ENCODE measurements around the gene KCNIP4.

KCNIP4 gene

DNA sequence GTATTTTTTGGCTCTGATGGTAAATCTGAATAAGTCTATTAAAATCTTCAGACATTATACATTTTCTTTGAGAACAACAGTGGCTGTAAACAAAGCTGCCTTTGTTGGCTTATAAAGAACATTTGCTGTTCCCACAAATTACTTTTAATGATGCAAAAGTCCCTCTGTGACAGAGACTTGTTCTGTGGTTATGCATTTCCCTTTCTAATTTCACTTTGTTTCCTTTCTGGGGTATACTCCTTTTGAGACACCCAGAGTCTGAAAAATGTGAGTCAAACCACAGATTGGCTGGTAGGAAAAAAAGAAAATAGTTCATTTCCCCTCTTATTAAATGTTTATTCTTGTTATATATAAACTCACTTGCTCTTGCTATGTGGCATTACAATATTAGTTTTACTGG is 845.9 kb downstream of the KCNIP4 start:
- in situ Hi-C loops (cut with MboI; ENCODE audit: low sequenced_read_pairs): no loop called here

DNA sequence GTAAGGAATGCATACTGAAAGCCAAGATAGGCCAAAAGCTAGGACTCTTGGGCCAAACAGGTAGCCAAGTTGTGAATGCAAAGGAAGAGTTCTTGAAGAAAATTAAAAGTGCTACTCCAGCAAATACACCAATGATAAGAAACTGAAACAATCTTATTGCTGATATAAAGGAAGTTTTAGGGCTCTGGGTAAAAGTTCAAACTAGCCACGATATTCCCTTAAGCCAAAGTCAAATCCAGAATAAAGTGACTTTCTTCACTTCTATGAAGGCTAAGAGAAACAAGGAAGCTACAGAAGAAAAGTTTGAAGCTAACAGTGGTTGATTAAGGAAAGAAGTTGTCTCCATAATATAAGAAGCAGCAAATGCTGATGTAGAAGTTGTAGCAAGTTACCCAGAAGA is 850.7 kb downstream of the KCNIP4 start:
- in situ Hi-C loops (cut with MboI; ENCODE audit: low sequenced_read_pairs): no loop called here

DNA sequence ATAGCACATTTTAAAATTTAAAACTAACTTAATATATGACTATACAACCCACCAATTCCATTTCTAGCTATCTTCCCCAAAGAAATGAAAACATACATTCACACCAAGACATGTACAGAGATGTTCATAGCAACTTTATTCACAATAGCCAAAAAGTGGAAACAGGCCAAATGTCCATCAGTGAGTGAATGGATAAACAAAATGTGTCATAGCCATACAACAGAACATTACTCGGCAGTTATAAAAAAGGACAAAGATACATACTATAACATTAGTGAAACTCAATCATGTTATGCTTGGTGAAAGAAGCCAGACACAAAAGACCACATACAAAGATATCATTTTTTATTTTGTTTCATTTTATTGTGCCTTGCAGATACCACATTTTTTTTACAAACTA is 851.5 kb downstream of the KCNIP4 start:
- in situ Hi-C loops (cut with MboI; ENCODE audit: low sequenced_read_pairs): no loop called here

DNA sequence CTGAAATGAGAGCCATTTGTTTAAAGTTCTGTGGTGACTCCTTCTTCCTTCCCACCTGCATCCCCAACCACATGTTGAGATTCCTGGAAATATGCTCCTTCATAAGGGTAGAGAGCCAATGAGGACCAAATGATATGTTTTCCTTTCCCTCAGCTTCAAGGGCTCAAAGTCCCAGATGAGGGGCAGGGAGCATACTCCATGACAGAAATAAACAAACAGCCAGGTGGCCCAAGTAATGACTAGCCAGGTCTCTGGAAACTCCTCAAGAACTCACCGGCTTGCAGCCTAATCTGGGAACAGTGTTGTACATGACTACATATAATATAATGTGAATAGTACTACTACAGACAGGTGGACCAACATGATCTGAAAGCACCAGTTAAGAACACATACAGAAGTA is 856.0 kb downstream of the KCNIP4 start:
- in situ Hi-C loops (cut with MboI; ENCODE audit: low sequenced_read_pairs): no loop called here

DNA sequence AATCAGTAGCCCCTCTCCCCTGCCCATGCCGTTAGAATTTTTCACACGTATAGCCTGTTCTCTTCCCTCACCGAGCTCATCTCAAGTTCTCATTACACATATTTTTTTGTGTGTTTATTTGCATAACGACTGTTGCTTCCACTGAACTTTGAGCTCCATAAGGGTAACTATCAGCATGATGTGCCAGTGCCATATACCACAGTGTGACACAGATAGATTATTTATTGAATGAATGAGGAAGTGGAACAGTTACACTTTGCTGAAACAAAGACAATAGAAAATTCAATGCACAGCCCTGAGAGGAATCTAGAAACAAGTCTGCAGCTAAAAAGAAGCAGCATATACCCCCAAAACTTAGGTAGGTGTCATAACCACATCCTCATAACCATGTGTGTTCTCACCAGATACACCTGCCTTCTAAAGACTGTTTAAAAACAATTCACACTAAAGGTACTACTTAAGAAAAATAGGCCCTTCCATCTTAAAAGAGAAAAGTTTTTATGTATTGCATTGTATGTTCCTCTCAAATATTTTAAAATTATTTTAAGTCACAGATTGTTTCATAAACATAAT is 858.4 kb downstream of the KCNIP4 start:
- in situ Hi-C loops (cut with MboI; ENCODE audit: low sequenced_read_pairs): no loop called here

DNA sequence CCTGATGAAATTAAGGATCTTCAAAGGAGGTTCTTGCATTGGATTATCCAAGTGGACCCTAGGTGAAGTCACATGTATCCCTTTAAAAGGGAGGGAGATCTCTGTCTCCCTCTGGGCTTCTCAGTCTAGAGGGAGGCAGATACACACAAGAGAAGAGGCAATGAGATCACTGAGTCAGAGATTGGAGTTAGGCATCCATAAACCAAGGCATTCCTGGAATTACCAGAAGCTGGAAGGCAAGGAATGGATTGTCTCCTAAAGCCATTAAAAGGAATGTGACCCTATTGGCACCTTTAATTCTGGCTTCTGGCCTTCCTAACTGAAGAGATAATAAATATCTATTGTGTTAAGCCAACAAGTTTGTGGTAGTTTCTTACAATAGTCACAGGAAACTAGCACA is 865.2 kb downstream of the KCNIP4 start:
- in situ Hi-C loops (cut with MboI; ENCODE audit: low sequenced_read_pairs): no loop called here

DNA sequence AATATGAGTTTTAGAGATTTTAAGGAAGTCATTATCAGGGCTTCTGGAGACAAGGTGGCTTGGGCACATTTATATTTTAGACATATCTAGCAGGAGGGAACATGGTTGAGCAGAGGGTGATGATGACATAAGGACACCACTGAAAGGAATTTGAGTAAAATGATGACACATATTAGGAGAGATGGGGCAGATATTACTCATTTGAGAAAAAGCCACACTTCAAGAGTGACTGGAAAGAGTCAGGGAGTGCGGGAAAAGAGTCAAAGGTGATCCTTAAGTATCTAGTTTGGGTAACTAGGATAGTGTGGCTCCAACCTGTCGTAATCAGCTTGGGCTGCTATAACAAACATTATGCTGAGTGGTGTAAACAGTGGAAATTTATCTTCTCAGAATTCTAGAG is 870.6 kb downstream of the KCNIP4 start:
- in situ Hi-C loops (cut with MboI; ENCODE audit: low sequenced_read_pairs): no loop called here

DNA sequence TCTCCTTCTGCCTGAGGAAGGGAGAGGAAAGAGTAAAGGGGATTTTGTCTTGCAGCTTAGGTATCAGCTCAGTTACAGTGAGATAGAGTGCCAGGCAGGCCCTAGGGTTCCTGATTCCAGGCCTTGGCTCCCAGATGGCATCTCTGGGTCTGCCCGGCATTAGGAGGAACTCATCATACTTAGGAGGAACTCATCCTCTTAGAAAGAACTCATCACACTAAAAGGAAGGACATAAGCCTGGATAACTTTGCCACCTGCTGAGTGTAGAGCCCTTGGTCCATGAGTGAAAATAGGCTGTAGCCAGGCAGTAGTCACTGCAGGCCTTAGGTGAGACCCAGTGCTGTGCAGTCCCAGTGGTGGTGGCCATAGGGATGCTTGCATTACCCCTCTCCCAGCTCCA is 881.2 kb downstream of the KCNIP4 start:
- in situ Hi-C loops (cut with MboI; ENCODE audit: low sequenced_read_pairs): no loop called here

DNA sequence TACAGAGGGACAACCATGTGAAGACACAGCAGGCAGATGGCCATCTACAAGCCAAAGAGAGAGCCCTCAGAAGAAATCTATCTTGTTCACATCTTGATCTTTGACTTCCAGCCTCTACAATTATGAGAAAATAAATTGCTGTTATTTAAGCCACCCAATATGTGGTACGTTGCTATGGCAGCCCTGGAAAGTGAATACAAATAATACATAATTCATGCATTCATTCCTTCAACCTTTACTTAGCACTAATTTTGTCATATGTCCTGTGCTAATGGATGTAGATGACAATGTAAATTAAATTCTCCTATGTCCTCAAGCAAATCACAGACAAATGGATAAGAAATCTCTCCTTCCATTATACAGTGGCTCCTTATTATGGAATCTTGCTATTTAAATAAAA is 886.7 kb downstream of the KCNIP4 start:
- in situ Hi-C loops (cut with MboI; ENCODE audit: low sequenced_read_pairs): no loop called here

DNA sequence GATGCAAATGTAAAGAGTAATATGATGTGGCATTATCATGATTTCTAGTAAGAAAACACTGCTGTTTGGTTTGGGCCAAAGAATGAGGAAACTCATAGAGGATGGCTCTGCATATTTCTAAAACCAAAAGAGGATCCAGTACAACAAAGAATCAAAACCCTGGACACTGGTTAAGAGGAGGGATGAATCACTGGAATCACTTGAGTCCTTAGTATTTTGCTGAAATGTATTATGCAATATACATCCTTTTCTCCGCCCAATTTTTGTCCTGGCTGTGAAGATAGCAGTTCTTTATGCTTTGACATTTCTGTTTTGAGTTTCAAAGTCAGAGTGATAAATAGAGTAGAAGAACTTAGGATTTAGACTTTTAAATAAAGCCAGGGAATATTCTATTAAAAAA is 902.4 kb downstream of the KCNIP4 start:
- in situ Hi-C loops (cut with MboI; ENCODE audit: low sequenced_read_pairs): no loop called here

DNA sequence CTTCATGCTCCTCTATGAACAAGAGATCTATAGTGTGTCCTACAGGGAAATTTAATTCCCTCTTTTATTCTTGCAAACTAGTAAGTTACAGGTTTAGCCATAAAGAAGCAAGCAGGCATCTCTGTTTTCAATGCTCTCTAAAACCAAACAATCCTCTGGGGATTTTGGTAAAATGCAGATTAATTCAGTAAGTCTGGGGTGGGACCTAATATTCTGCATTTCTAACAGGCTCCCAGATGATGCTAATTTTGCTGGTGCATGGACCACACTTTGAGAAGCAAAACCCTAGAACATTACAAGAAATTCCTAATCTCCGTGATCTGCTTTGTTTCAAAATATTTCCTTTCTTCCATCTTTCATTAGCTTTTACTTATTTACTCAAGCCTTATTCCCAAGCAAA is 903.5 kb downstream of the KCNIP4 start:
- in situ Hi-C loops (cut with MboI; ENCODE audit: low sequenced_read_pairs): no loop called here

DNA sequence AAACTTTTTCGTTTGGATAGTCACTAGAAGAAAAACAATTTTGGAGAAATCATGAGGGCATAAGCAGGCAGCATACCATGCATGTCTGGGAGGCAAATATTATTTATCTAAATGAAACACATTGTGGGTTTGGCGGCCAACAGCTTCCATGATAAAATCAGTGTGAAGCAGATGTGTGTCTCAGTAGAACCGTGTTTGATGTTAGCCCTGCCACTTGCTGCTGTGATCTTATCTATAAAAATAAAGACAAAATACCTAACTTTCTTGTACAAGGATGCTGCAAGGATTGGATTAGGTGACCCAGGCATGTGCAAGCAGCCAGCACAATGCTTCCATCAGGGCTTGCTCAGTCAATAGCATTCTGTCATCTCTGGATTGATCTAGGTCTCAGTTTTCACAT is 906.9 kb downstream of the KCNIP4 start:
- in situ Hi-C loops (cut with MboI; ENCODE audit: low sequenced_read_pairs): no loop called here

DNA sequence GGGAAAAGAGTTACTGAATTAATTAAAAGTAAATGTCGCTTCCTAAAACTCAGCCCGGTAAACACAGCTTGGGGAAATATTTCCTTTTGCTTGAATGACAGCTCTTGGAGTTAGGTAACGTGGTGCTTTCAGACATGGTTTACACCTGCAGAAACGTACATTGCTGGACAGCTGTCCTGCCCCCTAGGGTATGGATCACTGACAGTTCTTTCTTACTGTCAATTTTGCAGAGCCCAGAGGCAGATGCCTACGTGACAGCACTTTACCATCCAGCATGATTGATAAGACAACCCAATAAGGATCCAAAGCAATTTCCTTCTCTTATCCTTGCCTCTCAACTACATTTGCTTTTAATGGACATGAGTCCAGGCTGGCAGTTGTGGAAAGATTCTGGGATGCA is 913.8 kb downstream of the KCNIP4 start:
- in situ Hi-C loops (cut with MboI; ENCODE audit: low sequenced_read_pairs): no loop called here

DNA sequence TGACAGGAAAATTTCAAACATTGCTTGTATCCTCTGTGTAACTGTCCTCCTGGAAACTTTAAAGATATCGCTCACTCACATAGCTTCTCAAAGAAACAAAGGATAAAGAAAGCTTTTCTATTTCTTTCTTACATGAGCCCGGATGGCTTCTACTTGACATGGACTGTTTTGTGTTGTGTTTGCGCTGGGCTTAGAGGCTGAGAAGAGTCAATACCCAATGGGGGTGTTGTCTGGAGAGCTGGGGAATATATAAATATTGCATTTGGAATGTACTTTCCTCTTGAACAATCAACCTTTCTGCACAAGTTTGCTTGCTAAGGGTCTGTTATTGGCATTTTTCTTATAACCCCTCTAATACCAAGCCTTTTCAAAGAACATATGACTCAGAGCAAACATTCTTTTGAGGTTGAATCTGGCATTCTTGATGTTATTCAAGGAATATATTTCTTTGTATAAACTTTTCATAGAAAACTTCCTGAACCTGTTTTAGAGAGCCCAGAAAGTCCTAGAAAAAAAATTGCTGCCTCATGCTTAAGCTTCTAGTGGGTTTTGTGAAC is 916.4 kb downstream of the KCNIP4 start:
- in situ Hi-C loops (cut with MboI; ENCODE audit: low sequenced_read_pairs): no loop called here

DNA sequence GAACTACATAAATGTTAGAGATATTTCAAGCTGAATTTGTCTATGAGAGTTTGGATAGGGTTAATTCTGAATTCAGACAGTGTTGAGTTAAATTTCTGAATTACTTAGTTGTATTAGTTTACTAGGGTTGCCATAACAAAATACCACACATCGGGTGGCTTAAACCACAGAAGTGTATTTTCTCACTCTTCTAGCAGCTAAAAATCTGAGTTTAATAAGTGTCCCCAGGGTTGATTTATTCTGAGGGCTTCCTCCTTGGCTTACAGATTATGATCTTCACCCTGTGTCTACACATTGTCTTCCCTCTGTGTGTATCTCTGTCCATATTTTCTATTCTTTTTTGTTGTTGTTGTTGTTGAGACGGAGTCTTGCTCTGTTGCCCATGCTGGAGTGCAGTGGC is 929.8 kb downstream of the KCNIP4 start:
- in situ Hi-C loops (cut with MboI; ENCODE audit: low sequenced_read_pairs): no loop called here

DNA sequence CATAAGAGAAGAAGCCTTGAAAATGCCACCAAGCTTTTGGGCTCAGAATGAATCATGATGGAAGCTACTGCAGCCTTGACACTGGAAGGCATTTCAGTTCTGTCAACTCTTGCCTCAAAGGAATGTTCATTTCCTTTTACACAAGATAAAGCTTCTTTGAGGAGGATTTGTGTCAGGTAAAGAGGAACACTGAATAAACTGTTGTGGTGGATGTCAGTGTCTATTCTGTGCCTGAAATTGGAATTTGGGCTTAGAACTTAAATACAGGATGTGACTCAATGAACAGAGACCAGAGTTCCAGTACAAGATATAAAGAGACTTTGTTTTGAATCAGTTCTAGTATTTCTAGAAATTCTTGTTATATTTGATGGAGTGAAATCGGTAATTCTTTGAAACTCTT is 935.1 kb downstream of the KCNIP4 start:
- in situ Hi-C loops (cut with MboI; ENCODE audit: low sequenced_read_pairs): no loop called here

DNA sequence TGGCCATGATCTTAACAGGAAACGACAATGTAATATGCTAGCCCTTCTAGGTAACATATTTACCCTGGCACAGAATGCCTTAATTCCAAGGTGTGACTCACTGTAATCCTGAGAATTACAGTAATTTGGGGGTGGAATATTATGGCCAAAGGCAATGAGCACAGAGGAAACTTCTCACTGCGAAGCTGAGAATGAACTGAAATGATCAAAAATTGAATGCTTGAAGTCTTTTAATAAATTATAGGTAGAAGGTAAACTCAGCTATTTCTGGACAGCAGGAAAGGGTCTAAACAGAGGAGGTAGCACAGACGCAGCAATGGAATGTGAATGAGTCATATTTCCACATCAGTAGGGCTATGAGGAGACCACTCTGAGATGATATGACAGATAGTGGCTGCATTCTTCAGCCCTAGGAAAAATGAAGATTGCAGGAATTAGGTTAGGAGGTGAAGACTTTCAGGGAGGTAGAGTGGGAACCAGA is 935.7 kb downstream of the KCNIP4 start:
- in situ Hi-C loops (cut with MboI; ENCODE audit: low sequenced_read_pairs): no loop called here

DNA sequence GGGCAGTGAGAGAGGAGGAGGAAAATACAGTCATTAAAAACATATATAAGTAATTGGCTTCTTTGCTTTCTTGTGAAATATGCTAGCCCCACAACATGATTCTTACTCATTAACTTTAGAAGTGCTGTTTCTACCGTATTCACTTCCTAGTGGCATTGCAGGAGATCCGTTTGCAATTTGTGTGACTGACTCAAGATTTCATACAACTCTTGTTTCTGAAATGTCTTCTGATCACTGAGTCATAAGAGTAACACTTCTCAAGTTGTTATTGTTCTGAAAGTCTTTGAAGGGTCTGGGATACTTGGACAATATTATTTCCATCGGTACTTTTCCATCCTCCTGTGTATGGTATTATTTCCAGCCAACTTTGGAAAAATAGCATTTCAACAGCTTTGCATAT is 937.5 kb downstream of the KCNIP4 start:
- in situ Hi-C loops (cut with MboI; ENCODE audit: low sequenced_read_pairs): no loop called here

DNA sequence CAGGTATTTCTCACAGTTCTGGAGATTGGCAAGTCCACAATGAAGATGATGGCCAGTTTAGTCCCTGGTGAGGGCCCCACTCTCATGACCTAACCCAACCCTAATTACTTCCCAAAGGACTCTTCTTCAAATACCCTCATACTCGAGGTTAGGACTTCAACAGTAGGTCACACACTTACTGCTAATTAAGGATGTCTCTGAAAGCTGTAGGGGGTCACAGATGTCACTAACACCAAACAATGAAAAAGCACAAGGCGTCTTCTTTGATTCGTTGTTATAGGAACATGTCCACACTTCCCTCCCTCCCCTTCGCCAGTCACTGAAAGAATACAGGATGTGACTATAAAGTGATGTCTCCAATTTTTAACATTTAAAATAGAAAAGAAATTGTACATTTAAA is 938.6 kb downstream of the KCNIP4 start:
- in situ Hi-C loops (cut with MboI; ENCODE audit: low sequenced_read_pairs): no loop called here

DNA sequence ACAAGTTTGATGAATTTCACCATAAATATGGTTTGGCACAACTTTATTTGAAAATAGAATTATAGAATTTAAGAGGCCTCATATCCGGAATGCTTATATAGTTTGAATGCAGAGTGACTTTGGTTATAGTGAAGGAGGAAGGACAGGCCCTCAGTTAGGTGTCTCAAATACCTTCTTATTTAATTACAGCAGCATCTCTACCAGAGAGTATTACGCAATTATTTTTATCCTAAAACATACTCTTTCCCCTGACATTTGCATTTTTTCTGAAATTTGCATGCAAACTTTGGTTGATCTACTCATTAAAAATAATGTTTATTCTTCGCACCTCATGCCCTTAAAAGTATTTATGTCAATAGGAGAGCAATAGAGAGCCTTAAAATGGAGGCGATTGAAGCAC is 942.9 kb downstream of the KCNIP4 start:
- in situ Hi-C loops (cut with MboI; ENCODE audit: low sequenced_read_pairs): no loop called here

DNA sequence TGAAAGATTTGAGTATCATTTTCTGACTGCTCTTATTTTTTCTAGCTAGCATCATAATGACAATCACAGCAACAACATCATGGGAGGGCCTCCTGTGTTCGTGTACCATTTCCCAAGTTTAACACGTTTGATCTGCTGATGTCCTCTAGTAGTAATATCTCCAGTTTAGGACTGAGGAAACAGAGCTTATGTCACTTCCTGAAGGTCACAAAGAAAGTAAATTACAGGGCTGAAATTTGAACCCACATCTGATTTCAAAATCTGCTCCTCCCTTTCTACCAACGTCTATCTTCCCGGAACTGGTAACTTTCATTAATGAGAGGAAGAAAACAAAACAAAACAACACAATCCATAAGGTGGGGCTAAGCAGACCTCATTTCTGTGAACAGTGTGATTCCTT is 945.6 kb downstream of the KCNIP4 start:
- in situ Hi-C loops (cut with MboI; ENCODE audit: low sequenced_read_pairs): no loop called here

DNA sequence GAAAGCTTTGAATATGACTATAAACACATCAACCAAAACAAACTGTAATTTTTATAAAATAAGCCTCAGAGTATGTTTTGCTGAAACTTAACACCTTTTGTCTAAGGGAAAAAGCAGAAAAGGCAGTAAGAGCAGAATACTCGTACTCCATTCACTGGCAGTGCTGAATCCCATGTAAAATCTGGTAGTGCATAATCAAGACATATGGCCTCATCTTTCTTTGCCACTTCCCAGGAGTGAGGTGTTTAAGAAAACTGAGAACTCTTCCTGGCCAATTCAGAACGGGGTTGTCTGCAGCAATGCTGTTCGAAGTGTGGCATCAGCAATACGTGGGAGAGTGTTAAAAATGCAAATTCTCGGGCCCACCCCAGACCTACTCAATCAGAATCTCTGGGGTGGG is 946.3 kb downstream of the KCNIP4 start:
- in situ Hi-C loops (cut with MboI; ENCODE audit: low sequenced_read_pairs): no loop called here

DNA sequence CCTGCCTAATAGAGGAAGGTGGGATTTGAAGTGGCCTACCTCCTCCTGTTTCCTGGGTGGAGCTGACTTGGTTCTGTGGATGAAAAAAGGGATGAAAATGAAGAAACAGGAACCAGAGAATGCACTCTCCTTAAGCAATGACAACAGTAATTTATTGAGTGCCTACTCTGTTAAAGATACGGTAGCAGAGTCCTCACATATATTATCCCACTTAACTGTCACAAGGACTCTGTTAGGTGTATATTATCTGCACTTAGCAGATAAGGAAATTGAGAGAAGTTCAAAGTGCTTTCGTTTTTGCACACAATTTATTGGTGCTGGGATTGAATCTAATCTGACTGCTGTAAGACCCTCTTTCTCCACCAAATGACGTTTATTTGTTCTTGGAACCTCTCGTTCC is 947.1 kb downstream of the KCNIP4 start:
- in situ Hi-C loops (cut with MboI; ENCODE audit: low sequenced_read_pairs): no loop called here
